Bronchial epithelial cell (primary cell): Measurements from ENCODE around the gene CDON. TPM values are rescaled to one million over a fixed set of nuclear protein-coding genes. Genes with fewer than 3 reads are reported as not detected.

ENCODE experiments used
- DNase-seq: peaks from one replicate; pipeline ENCODE4 v3.0.0-alpha.2; 2010; ENCODE audit warnings: low read depth
- FAIRE-seq: peaks from 2 replicates; lab custom pipeline; 2011; peaks lifted over from hg19 to GRCh38; lab: Jason Lieb, UNC
- H3K27me3 ChIP-seq: 2 replicates; pipeline ENCODE4 v1.5.1; 2011; ENCODE audit warnings: low read length; ENCODE audit not compliant: control insufficient read depth, insufficient read depth
- H3K36me3 ChIP-seq: 2 replicates; pipeline ENCODE4 v1.5.1; 2011; ENCODE audit warnings: low read length; ENCODE audit not compliant: control insufficient read depth, insufficient read depth
- H3K4me3 ChIP-seq: 2 replicates; pipeline ENCODE4 v1.5.1; 2011; ENCODE audit warnings: mild to moderate bottlenecking, low read depth, low read length, control low read depth
- total RNA-seq: library from RNA; depleted of rRNA; stranded (reverse); fragments of >200 nt; gene quantifications from 2 replicates; pipeline ENCODE4 v1.2.1, GENCODE V29; 2014
- TF ChIP-seq, protein P1 (sequence below): IDR thresholded peaks from 2 replicates; pipeline ENCODE4 v1.5.1; 2011; ENCODE audit warnings: mild to moderate bottlenecking, moderate library complexity, low read length, control low read depth, inconsistent platforms; ENCODE audit not compliant: insufficient read depth, severe bottlenecking

CDON gene
- total RNA-seq, 1 donor from 2014 or later, result 2.9 TPM

DNA sequence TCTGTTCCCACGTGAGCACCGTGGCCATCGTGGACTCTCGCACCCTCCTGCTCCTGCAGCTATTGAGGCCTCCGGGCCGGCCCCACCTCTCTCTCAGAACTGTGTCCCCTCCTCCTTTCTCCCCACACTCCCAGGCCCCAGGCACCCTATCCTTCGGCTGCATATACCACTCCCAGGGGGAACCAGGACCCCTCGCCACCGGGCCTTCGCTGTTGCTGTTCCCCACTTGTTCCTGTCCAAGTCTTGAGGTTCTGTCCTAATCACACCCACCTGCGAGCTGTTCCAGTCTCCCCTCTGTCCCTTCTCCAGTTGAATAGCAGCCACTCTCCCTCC is 43.0 kb upstream of the CDON start:
- no peaks in the 10 kb centered on the region for H3K27me3 ChIP-seq
- TF ChIP-seq, protein P1, sequence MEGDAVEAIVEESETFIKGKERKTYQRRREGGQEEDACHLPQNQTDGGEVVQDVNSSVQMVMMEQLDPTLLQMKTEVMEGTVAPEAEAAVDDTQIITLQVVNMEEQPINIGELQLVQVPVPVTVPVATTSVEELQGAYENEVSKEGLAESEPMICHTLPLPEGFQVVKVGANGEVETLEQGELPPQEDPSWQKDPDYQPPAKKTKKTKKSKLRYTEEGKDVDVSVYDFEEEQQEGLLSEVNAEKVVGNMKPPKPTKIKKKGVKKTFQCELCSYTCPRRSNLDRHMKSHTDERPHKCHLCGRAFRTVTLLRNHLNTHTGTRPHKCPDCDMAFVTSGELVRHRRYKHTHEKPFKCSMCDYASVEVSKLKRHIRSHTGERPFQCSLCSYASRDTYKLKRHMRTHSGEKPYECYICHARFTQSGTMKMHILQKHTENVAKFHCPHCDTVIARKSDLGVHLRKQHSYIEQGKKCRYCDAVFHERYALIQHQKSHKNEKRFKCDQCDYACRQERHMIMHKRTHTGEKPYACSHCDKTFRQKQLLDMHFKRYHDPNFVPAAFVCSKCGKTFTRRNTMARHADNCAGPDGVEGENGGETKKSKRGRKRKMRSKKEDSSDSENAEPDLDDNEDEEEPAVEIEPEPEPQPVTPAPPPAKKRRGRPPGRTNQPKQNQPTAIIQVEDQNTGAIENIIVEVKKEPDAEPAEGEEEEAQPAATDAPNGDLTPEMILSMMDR, result no peak
- no peaks in the 10 kb centered on the region for H3K36me3 ChIP-seq
- FAIRE-seq (no peak), DNase-seq (no peak)
- no peak overlapping the region for H3K4me3 ChIP-seq

DNA sequence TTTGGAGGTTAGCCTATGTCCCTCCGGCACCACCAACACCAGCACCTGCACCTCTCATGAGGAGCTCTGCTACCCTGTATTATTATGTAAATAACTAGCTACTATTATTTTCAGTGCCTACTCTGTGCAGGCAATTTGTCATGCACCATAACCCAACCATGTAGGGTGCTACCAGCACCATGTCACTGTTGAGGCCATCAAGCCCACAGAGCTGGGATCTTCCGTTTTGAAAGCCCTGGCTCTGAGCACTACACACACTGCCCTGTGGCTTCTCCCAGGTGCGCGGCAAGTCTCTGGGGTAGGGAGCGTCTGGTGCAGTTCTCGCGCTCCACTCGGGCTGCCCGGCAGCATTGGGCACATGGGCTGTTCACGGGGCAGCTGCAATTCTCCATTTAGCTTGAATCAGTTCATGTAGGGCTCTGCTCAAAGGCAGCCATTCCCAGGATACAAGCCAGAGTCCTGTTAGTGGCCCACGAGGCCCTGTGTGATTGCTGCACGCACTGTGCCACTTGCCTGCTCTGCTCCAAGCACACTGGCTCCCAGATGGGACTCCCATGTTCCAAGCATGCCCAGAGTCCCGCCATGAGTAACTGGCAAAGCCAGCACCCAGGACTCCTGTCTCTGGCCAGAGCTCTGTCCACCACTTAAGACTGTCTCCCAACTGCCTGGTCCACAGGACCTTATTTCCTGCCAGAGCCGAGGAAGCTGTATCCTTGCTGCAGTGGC is 42.5 kb upstream of the CDON start:
- Histone ChIP-seq H3K27me3 (no peaks in the 10 kb centered on the region), H3K36me3 (no peaks in the 10 kb centered on the region), H3K4me3 (no peak overlapping the region)
- TF ChIP-seq, protein P1, result no peak
- DNase-seq, result no peak
- no peak for FAIRE-seq

- TF ChIP-seq, protein P1, result no peak
- H3K4me3 ChIP-seq, result no peak overlapping the region
- FAIRE-seq (no peak), DNase-seq (no peak)
- H3K36me3 ChIP-seq, result no peaks in the 10 kb centered on the region
- no peaks in the 10 kb centered on the region for H3K27me3 ChIP-seq
These were observed 41.8 kb upstream of the CDON start for GRCh38 chr11:126104420-126104819.

DNA sequence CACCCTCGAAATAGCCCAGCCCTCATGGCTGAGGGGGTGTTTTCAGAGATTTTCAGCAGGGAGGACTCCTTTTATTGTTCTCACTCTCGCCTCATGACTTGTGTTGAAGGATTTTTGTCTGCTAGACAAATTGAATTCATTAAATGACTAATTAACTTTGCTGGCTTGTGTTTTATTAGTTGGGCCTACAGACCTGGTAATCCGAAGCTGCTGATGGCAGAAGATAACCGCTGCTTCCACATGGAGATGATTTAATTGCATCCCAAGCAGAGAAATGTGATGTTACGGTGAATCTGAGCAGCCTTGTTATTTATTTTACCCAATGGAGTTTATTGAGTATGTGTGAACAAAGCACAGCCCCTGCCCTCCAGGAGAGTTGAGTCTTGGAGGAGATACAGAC is 40.5 kb upstream of the CDON start:
- DNase-seq, result no peak
- H3K4me3 ChIP-seq, result no peak overlapping the region
- no peak for FAIRE-seq
- H3K27me3 ChIP-seq, result peaks cover 2% of the 10 kb centered on the region
- H3K36me3 ChIP-seq, result no peaks in the 10 kb centered on the region
- TF ChIP-seq, protein P1, result no peak

- FAIRE-seq (no peak), DNase-seq (no peak)
- H3K4me3 ChIP-seq, result no peak overlapping the region
- no peaks in the 10 kb centered on the region for H3K36me3 ChIP-seq
- H3K27me3 ChIP-seq, result peaks cover 2% of the 10 kb centered on the region
- TF ChIP-seq, protein P1, result no peak
These were observed 39.8 kb upstream of the CDON start for GRCh38 chr11:126102436-126102981.

DNA sequence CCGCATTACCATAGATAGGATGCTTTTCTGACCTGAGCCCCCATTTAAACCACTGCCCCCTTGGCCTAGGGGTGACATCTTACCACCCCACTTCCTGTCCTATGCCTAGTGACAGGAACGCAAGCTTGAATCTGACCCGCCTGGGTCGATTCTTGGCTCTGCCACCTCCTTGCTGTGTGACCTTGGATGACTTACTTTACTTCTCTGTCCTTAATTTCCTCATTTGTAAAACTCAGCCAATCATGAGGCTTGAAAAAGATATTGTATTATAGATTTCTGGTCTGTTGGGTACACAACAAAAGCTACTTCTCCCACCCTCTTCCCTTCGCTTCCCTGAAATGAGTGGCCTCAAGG is 39.2 kb upstream of the CDON start:
- no peak overlapping the region for H3K4me3 ChIP-seq
- no peak for DNase-seq
- H3K36me3 ChIP-seq, result no peaks in the 10 kb centered on the region
- H3K27me3 ChIP-seq, result peaks cover 2% of the 10 kb centered on the region
- no peak for FAIRE-seq
- TF ChIP-seq, protein P1, result no peak
